Adrenal gland (tissue), 12 donors: ENCODE results near the gene ZNF358. TPM values are rescaled to one million over a fixed set of nuclear protein-coding genes. Genes with fewer than 3 reads are reported as not detected.

Experiments used
- DNase-seq, 7 donors: peaks; one replicate each; pipeline ENCODE4 v3.0.0-alpha.2; 2019 to 2020
- H3K27ac ChIP-seq, 5 donors: fragments of 200-600 bp; sonication (generic) in 4 of 5; 1 replicate in 3 of 5; 2 replicates in 2 of 5; pipeline versions ENCODE4 v1.5.1 to v1.8.0; 2016 to 2020; ENCODE audit warnings: mild to moderate bottlenecking in 1 of 5
- H3K27me3 ChIP-seq: fragments of 200-600 bp; 2 replicates; pipeline ENCODE4 v1.8.0; 2021
- H3K36me3 ChIP-seq, 2 donors: fragments of 200-600 bp; replicated peaks in 1 of 2; 1 replicate in 1 of 2; 2 replicates in 1 of 2; pipeline versions ENCODE4 v1.5.1 to v1.8.0; 2018 to 2022
- H3K4me1 ChIP-seq, 2 donors: fragments of 200-600 bp; replicated peaks in 1 of 2; 1 replicate in 1 of 2; 2 replicates in 1 of 2; pipeline versions ENCODE4 v1.5.1 to v1.8.0; 2018 to 2021
- H3K4me3 ChIP-seq, 4 donors: fragments of 200-600 bp; sonication (generic) in 3 of 4; one replicate each; pipeline ENCODE4 v1.5.1; 2016 to 2018
- H3K9me3 ChIP-seq, 3 donors: fragments of 200-600 bp; sonication (generic) in 1 of 3; replicated peaks in 1 of 3; 1 replicate in 2 of 3; 2 replicates in 1 of 3; pipeline versions ENCODE4 v1.5.1 to v1.8.0; 2016 to 2021
- CTCF ChIP-seq, 6 experiments: fragments of 450-650 bp in 4 of 6; fragments of 200-600 bp in 2 of 6; sonication (generic) in 1 of 6; IDR thresholded peaks; 1 replicate in 5 of 6; 2 replicates in 1 of 6; pipeline versions ENCODE4 v1.5.1 to v1.8.0; 2016 to 2021; ENCODE audit warnings: antibody characterized with exemption in 6 of 6, mild to moderate bottlenecking in 2 of 6, moderate library complexity in 1 of 6
- POLR2A ChIP-seq, 2 donors: fragments of 450-650 bp; IDR thresholded peaks; one replicate each; pipeline ENCODE4 v1.6.1; 2017; ENCODE audit warnings: antibody characterized with exemption in 2 of 2, mild to moderate bottlenecking in 2 of 2, moderate library complexity in 1 of 2
- WGBS, 4 donors: extraction: QIAGEN DNeasy Blood & Tissue Kit in 2 of 4; methylation state at CpG; one replicate each; pipeline versions ENCODE4 v1.1.5 to v1.1.7; 2013 to 2017; 5-methylcytosine and 5-hydroxymethylcytosine counted together
- intact Hi-C, 2 donors: fragments of 100-400 bp; cut with DNase I; formaldehyde crosslinking; loops; one replicate each; pipeline versions ENCODE4 v1.14.1 to v1.15.0; 2022 to 2023
- polyA plus RNA-seq, 3 donors: library from polyadenylated mRNA; stranded (reverse); fragments of 200-250 nt in 2 of 3; fragments of 350-450 nt in 1 of 3; fragmentation: Illumina TruSeq in 1 of 3; extraction: RNeasy Lipid Tissue Mini Kit (QIAGEN cat#74804) in 1 of 3; gene quantifications; one replicate each; pipeline ENCODE4 v1.2.3, GENCODE V29; 2013 to 2014
- total RNA-seq, 9 donors: library from RNA; depleted of rRNA in 4 of 9; stranded (reverse); fragments of >200 nt in 4 of 9; fragments of 120-200 nt in 1 of 9; fragmentation: NEBNext Ultra II Directional in 1 of 9; extraction: Animal tissue kit (Norgen Biotek cat#: 25700) in 1 of 9; gene quantifications; one replicate each; pipeline versions ENCODE4 v1.1.0 to v1.2.4, GENCODE V29; 2013 to 2023
- donor health status: healthy with polysubstance abuse.
- donor health status: Bipolar disorder and iron deficiency.
- donor health status: DM: yes; HTN: yes; CAD: no.
- donor health status: DM: no; HTN: no; CAD: no.
- donor health status: DM: no; HTN: no; CAD: no.
- donor health status: DM: yes; HTN: yes; CAD: no.

ZNF358 gene
- total and polyA plus RNA-seq, 12 donors: 12.8 to 197 (median 101) TPM

GRCh38 chr19:7539827-7540425 lies 24.0 kb downstream of the ZNF358 start:
- Histone ChIP-seq H3K27me3 (no peaks in the 10 kb centered on the region), H3K36me3 (peaks cover 0 to 55% of the 10 kb centered on the region in 2 donors), H3K9me3 (no peaks in the 10 kb centered on the region), H3K27ac (no peak overlapping the region), H3K4me1 (peaks cover 7% of the 10 kb centered on the region in 2 donors), H3K4me3 (no peak overlapping the region)
- DNase-seq: peak in 1 of 7 donors; percentile 50
- intact Hi-C loops: loop anchor here in 1 of 2 donors (10.0 kb wide), 2 partner anchors 155 to 185 kb away; no protein-coding TSS in a partner anchor
- TF ChIP-seq POLR2A (IDR thresholded peaks at IDR 0.05) (no peak), CTCF (IDR thresholded peaks at IDR 0.05) (no peak)
- WGBS, 4 donors: 89 to 96% (median 95%) methylated on average over 18 to 28 of the region's 28 CpGs

- no peaks in the 10 kb centered on the region for H3K27me3 ChIP-seq
- WGBS, 4 donors: 83 to 94% (median 85%) methylated on average over 10 to 39 of the region's 39 CpGs
- TF ChIP-seq CTCF (IDR thresholded peaks at IDR 0.05) (no peak), POLR2A (IDR thresholded peaks at IDR 0.05) (no peak)
- no peak overlapping the region for H3K4me3 ChIP-seq
- H3K4me1 ChIP-seq: peaks cover 4 to 6% of the 10 kb centered on the region in 2 donors
- no peaks in the 10 kb centered on the region for H3K9me3 ChIP-seq
- intact Hi-C loops: no loop called here
- H3K36me3 ChIP-seq: peaks cover 0 to 59% of the 10 kb centered on the region in 2 donors
- no peak overlapping the region for H3K27ac ChIP-seq
- DNase-seq: peak in 3 of 7 donors; percentile 22 to 44 (median 25)
Observed at GRCh38 chr19:7540761-7541474, 25.0 kb downstream of the ZNF358 start.

GRCh38 chr19:7541475-7541824 lies 25.5 kb downstream of the ZNF358 start:
- DNase-seq: peak in 1 of 7 donors; percentile 26
- Histone ChIP-seq H3K4me3 (no peak overlapping the region), H3K9me3 (no peaks in the 10 kb centered on the region), H3K27me3 (no peaks in the 10 kb centered on the region), H3K27ac (no peak overlapping the region), H3K4me1 (peaks cover 0 to 1% of the 10 kb centered on the region in 2 donors), H3K36me3 (peaks cover 0 to 59% of the 10 kb centered on the region in 2 donors)
- intact Hi-C loops: no loop called here
- TF ChIP-seq POLR2A (IDR thresholded peaks at IDR 0.05): no peak
- no peak for TF ChIP-seq CTCF (IDR thresholded peaks at IDR 0.05)
- WGBS, 4 donors: 93 to 98% (median 95%) methylated on average over 5 to 15 of the region's 15 CpGs

GRCh38 chr19:7541828-7542443 lies 26.0 kb downstream of the ZNF358 start:
- no peak overlapping the region for H3K27ac ChIP-seq
- no peaks in the 10 kb centered on the region for H3K9me3 ChIP-seq
- TF ChIP-seq CTCF (IDR thresholded peaks at IDR 0.05): no peak
- no peak for TF ChIP-seq POLR2A (IDR thresholded peaks at IDR 0.05)
- 95 to 99% (median 97%) methylated on average over 9 to 11 of the region's 11 CpGs for WGBS, 4 donors
- H3K27me3 ChIP-seq: no peaks in the 10 kb centered on the region
- H3K4me3 ChIP-seq: no peak overlapping the region
- H3K4me1 ChIP-seq: no peaks in the 10 kb centered on the region
- intact Hi-C loops: no loop called here
- peak in 1 of 7 donors; percentile 15 for DNase-seq
- peaks cover 0 to 59% of the 10 kb centered on the region in 2 donors for H3K36me3 ChIP-seq
